Stimulated activated CD4-positive, alpha-beta T cell treated with anti-CD3 and anti-CD28 coated beads, Interleukin-4, amount 100 ng/mL, for 24 hours (primary cell): ENCODE results near the gene ITGB4.

Experiments used
- DNase-seq: peaks from one replicate; pipeline ENCODE4 v3.0.0-alpha.2; 2020

Gene ITGB4

GRCh38 chr17:75733471-75733870 is 12.2 kb downstream of the ITGB4 start:
- DNase-seq, result no peak

DNA sequence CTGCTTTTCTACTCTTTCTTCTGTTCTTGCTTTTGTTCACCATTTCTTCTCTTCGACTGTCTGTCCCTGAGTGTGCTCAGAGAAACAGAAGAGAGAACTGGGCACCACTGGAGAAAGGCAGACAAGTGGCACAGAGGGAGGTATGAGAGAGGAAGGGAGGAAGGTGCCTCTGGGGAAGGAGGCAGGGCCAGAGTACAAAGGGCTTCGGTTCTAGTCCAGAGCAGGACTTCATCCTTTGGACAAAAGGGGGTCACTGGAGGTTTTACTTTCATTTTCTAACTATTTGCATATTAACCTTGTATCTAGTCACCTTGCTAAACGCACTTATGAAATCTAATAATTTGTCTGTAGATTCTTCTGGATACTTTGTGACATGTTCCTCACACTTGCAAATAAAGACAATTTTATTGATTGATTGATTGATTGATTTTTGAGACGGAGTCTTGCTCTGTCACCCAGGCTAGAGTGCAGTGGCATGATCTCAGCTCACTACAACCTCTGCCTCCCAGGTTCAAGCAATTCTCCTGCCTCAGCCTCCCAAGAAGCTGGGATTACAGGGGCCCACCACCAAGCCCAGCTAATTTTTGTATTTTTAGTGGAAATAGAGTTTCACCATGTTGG is 13.5 kb downstream of the ITGB4 start:
- no peak for DNase-seq

DNA sequence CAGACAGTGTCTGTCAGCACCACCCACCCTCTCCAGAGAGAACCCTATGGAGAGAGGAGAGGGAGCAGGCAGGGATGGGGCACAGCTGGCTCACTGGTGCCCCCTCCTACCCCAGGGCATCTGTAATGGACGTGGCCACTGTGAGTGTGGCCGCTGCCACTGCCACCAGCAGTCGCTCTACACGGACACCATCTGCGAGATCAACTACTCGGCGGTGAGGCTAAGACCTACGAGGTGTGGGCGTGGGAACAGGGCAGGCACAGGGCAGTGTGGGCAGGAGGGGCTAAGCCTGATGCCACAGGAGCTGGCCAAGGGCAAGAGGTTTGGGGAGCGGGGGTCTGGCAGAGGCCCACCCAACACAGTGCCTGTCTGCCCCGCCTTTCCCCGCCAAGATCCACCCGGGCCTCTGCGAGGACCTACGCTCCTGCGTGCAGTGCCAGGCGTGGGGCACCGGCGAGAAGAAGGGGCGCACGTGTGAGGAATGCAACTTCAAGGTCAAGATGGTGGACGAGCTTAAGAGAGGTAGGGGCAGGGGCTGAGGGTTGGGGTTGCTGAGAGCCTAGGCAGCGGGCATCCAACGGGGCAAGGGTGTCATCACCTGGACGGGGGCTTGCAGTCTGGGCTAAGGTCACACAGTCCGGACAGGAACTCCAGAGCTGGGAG is 15.0 kb downstream of the ITGB4 start:
- DNase-seq, result no peak

GRCh38 chr17:75737133-75737962 is 16.1 kb downstream of the ITGB4 start:
- DNase-seq, result no peak

- DNase-seq, result no peak
Observed at GRCh38 chr17:75738218-75738802, 17.1 kb downstream of the ITGB4 start.

- no peak for DNase-seq
Observed at GRCh38 chr17:75739174-75739573, 17.9 kb downstream of the ITGB4 start.

- DNase-seq, result no peak
Observed at GRCh38 chr17:75739801-75740200, 18.5 kb downstream of the ITGB4 start.

DNA sequence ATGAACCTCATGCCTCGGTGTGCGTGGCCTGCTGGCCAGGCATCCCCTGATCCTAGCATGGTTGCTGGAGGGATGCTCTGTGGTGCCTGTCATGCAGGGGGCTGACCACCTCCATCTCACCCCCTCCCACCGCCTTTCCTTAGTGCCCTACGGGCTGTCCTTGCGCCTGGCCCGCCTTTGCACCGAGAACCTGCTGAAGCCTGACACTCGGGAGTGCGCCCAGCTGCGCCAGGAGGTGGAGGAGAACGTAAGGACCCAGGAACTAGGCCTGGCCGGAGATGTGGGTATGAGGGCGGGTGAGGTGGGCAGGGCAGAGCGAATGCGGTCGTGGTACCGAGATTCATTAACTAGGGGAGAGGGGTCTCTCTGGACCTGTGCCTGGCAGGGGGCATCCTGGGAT is 19.0 kb downstream of the ITGB4 start:
- DNase-seq, result no peak

DNA sequence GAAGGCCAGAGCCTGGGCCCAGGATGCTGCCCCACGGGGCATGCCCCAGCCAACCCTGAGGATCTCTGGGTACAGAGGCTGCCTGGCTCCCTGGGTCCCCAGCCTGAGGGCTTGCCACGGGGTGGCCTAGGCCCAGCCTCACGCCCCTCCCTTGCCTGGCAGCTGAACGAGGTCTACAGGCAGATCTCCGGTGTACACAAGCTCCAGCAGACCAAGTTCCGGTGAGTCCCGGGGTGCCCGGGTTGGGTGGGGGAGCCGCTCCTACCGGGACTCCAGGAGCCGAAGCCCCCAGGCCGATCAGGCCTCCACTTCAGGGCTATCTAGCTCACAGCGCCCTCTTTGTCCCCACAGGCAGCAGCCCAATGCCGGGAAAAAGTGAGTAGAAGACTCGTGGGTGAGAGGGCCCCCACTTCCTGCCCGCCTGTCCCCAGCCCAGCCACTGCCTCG is 19.4 kb downstream of the ITGB4 start:
- DNase-seq, result no peak

GRCh38 chr17:75742337-75742736 is 21.1 kb downstream of the ITGB4 start:
- no peak for DNase-seq

- no peak for DNase-seq
Observed at GRCh38 chr17:75743625-75744206, 22.5 kb downstream of the ITGB4 start.

GRCh38 chr17:75748706-75749105 is 27.4 kb downstream of the ITGB4 start:
- no peak for DNase-seq

GRCh38 chr17:75749545-75750389 is 28.5 kb downstream of the ITGB4 start:
- peak; percentile 91 for DNase-seq

- no peak for DNase-seq
Observed at GRCh38 chr17:75750661-75751423, 29.6 kb downstream of the ITGB4 start.

GRCh38 chr17:75751676-75752404 is 30.6 kb downstream of the ITGB4 start:
- DNase-seq, result no peak

DNA sequence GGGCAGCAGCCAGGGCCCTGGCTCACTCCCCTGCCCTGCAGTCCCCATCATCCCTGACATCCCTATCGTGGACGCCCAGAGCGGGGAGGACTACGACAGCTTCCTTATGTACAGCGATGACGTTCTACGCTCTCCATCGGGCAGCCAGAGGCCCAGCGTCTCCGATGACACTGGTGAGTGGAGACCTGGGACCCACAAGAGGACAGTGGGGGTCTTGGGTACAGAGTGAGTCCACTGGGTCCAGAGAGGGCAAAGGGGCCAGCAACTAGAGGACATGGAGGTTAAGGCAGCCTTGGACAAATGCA is 31.1 kb downstream of the ITGB4 start:
- DNase-seq, result no peak

DNA sequence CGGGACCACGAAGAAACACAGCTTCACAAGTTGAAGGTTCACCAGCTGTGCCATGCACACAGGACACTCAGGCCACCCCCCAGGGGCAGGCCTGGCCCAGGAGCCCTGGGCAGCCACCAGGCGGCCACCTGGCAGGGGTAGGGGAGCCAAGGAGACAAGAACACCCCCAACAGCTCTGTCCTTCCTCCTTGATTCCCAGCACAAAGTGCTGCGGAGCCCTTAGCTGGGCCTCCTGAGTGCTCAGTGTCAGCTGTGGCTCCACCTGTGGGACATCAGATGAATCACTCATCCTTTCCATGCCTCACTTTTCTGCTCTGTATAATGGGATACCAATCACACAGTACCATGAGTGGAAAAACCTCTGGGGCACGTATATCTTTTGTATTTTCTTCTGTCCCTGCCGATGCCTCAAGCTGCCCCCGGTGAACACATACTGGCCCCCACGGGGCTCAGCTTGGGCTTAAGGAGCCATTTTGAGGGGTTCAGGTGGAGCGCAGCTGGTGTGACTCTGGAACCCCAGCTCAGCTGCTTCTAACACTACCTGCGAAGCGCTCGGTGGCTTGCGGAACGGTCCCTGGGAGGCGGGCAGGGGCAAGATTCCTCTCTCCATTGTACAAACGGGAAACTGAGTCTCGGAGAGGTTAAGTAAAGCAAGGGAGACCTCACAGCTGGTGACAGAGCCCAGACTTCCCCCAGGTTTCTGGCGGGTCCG is 31.7 kb downstream of the ITGB4 start:
- DNase-seq, result no peak

GRCh38 chr17:75753514-75754377 is 32.5 kb downstream of the ITGB4 start:
- peak; percentile 74 for DNase-seq
